ENCODE measurements around the gene UBAC1. TPM values are rescaled to one million over a fixed set of nuclear protein-coding genes. Genes with fewer than 3 reads are reported as not detected.

Gene UBAC1
- total RNA-seq, 2 donors from 2014 or later, result 47.9 to 48.4 TPM

DNA sequence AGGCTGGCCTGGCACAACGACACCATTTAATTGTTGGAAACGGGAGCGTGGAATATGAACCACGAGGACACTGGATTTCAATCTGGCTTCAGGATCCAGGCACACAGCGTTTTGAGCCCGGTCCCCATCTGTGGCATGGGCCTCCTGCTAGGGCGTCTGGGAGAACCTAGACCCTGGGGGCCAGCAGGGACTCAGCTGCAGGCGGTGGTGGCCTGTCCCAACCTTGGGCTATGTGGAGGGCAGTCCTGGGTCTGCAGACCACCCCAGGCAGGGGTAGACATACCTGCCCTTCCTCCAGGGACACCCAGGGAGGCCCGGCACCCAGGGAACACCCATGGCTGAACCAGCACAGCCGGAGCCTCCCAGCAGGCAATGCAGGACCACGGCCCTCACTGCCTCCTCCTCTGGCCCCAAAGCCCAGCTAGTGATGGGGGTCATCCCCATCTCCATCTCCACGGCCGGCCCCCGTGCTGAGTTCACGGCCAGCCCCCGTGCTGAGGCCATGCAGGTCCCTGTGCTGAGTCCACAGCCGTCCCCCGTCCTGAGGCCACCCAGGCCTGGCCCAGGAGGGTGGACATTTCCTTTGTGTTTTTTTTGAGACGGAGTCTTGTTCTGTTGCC is 18.5 kb upstream of the UBAC1 start:
- TF ChIP-seq, protein P1, sequence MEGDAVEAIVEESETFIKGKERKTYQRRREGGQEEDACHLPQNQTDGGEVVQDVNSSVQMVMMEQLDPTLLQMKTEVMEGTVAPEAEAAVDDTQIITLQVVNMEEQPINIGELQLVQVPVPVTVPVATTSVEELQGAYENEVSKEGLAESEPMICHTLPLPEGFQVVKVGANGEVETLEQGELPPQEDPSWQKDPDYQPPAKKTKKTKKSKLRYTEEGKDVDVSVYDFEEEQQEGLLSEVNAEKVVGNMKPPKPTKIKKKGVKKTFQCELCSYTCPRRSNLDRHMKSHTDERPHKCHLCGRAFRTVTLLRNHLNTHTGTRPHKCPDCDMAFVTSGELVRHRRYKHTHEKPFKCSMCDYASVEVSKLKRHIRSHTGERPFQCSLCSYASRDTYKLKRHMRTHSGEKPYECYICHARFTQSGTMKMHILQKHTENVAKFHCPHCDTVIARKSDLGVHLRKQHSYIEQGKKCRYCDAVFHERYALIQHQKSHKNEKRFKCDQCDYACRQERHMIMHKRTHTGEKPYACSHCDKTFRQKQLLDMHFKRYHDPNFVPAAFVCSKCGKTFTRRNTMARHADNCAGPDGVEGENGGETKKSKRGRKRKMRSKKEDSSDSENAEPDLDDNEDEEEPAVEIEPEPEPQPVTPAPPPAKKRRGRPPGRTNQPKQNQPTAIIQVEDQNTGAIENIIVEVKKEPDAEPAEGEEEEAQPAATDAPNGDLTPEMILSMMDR (conservative IDR thresholded peaks at IDR 0.05), result no peak
- no peaks in the 10 kb centered on the region for H3K27me3 ChIP-seq (ENCODE audit: control insufficient read depth, insufficient read depth, low read length, poor library complexity, severe bottlenecking)
- H3K9me3 ChIP-seq (ENCODE audit: control insufficient read depth, low read length), result no peaks in the 10 kb centered on the region
- no peak overlapping the region for H3K4me3 ChIP-seq (ENCODE audit: low read length)
- no peaks in the 10 kb centered on the region for H3K4me1 ChIP-seq (ENCODE audit: control insufficient read depth, insufficient read depth, low read length)
- no peak for DNase-seq
- H3K27ac ChIP-seq (ENCODE audit: low read depth, low read length), result no peak overlapping the region
- Mint-ChIP-seq H3K36me3 (ENCODE audit: low read depth) (no peaks in the 10 kb centered on the region), H3K4me1 (peaks cover 1% of the 10 kb centered on the region), H3K4me3 (no peak overlapping the region), H3K27me3 (ENCODE audit: insufficient read depth) (no peaks in the 10 kb centered on the region), H3K27ac (no peak overlapping the region), H3K9me3 (no peaks in the 10 kb centered on the region)
- H3K9ac ChIP-seq (ENCODE audit: extremely low read depth, low read length, poor library complexity, severe bottlenecking), result no peak overlapping the region
- WGBS, 2 experiments (ENCODE audit: insufficient coverage in 1 of 2, insufficient read length in 1 of 2), result 85 to 92% methylated on average over 8 to 19 of the region's 19 CpGs
- no peaks in the 10 kb centered on the region for H3K36me3 ChIP-seq (ENCODE audit: control insufficient read depth, insufficient read depth, low read length)

DNA sequence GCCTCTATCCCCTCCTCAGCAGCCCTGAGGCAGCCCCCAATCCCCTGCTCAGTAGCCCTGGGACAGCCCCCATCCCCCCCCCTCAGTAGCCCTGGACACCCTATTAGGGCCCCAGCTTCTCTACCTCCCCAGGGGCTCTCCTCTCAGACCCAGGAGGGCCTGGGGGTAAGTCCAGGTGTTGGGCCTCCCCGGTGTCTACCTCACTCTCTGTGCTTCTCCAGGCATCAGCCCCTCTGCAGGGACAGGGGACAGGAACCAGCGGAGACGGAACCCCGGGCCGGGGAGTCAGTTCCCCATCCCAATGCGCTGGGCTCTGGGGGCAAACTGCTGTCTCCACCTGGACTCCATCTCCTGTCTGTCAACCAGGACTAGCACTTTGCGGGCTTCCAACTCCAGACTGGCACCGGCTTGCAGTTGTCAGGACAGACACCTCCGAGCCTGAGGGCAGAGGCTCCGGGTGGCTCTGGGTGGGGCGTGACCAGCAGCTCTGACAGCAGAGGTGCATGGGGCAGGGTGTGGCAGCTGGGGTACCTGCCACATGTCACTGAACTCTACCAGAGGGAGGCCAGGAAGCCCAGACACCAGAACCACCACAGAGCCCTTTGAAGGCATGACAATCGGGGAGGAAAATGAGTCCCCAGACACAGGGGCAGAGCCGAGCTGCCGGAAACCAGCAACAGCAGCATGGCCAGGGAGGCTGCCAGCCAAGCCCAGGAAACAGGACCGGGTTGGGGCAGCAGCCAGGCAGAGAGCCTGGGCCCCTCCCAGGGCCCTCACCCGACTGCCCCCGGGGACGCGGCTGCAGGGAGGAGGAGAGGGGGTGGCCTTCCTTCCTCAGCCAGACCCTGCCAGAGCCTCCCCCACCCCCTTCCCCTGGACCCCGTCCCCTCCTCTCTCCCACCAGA is 17.7 kb upstream of the UBAC1 start:
- TF ChIP-seq, protein P1 (conservative IDR thresholded peaks at IDR 0.05), result no peak
- Histone ChIP-seq H3K36me3 (ENCODE audit: control insufficient read depth, insufficient read depth, low read length) (no peaks in the 10 kb centered on the region), H3K9me3 (ENCODE audit: control insufficient read depth, low read length) (no peaks in the 10 kb centered on the region), H3K27me3 (ENCODE audit: control insufficient read depth, insufficient read depth, low read length, poor library complexity, severe bottlenecking) (no peaks in the 10 kb centered on the region), H3K4me1 (ENCODE audit: control insufficient read depth, insufficient read depth, low read length) (no peaks in the 10 kb centered on the region), H3K9ac (ENCODE audit: extremely low read depth, low read length, poor library complexity, severe bottlenecking) (no peak overlapping the region), H3K27ac (ENCODE audit: low read depth, low read length) (no peak overlapping the region), H3K4me3 (ENCODE audit: low read length) (no peak overlapping the region)
- Mint-ChIP-seq H3K27ac (no peak overlapping the region), H3K4me1 (peaks cover under 1% of the 10 kb centered on the region), H3K27me3 (ENCODE audit: insufficient read depth) (no peaks in the 10 kb centered on the region), H3K9me3 (no peaks in the 10 kb centered on the region), H3K36me3 (ENCODE audit: low read depth) (no peaks in the 10 kb centered on the region), H3K4me3 (no peak overlapping the region)
- WGBS, 2 experiments (ENCODE audit: insufficient coverage in 1 of 2, insufficient read length in 1 of 2), result 80 to 89% methylated on average over 6 to 16 of the region's 20 CpGs
- DNase-seq, result no peak

DNA sequence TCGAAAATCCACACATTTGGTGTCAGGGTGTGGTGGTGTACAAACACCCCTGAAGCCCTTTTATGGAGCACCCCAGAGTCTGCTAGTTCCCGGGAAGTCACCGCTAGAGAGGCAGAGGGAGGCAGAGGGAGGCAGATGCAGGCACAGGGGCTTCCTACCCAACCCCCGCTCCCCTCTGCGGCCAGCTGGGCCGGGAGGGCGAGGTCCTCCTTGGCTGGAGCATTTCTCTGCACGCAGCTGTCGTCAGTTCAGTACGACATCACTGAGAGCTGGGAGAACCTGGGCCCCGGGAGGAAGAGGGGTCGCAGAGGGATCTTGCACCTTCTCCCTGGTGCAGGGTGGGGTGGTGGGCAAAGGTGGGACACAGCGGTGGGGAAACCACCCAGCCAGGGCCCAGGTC is 15.8 kb upstream of the UBAC1 start:
- Histone ChIP-seq H3K4me1 (ENCODE audit: control insufficient read depth, insufficient read depth, low read length) (no peaks in the 10 kb centered on the region), H3K9ac (ENCODE audit: extremely low read depth, low read length, poor library complexity, severe bottlenecking) (no peak overlapping the region), H3K36me3 (ENCODE audit: control insufficient read depth, insufficient read depth, low read length) (no peaks in the 10 kb centered on the region), H3K9me3 (ENCODE audit: control insufficient read depth, low read length) (no peaks in the 10 kb centered on the region), H3K27ac (ENCODE audit: low read depth, low read length) (no peak overlapping the region), H3K27me3 (ENCODE audit: control insufficient read depth, insufficient read depth, low read length, poor library complexity, severe bottlenecking) (no peaks in the 10 kb centered on the region), H3K4me3 (ENCODE audit: low read length) (no peak overlapping the region)
- Mint-ChIP-seq H3K4me3 (no peak overlapping the region), H3K4me1 (peaks cover 10% of the 10 kb centered on the region), H3K27ac (no peak overlapping the region), H3K36me3 (ENCODE audit: low read depth) (no peaks in the 10 kb centered on the region), H3K27me3 (ENCODE audit: insufficient read depth) (peaks cover 2% of the 10 kb centered on the region), H3K9me3 (no peaks in the 10 kb centered on the region)
- 75 to 91% methylated on average over 3 to 13 of the region's 13 CpGs for WGBS, 2 experiments (ENCODE audit: insufficient coverage in 1 of 2, insufficient read length in 1 of 2)
- DNase-seq, result no peak
- TF ChIP-seq, protein P1 (conservative IDR thresholded peaks at IDR 0.05), result no peak

All from endodermal cell (in vitro differentiated cells).